ENCODE results near the gene LRRC17. TPM values are rescaled to one million over a fixed set of nuclear protein-coding genes. Genes with fewer than 3 reads are reported as not detected.
"Not testable (repeated sequence)": the region's sequence is repeated elsewhere in the genome, so short reads cannot be mapped to it uniquely, and the experiment has no call there.

Gene LRRC17
- total and polyA plus RNA-seq, 2 of the 4 experiments (the other 2 are of a cell fraction): 250 to 280 TPM

DNA sequence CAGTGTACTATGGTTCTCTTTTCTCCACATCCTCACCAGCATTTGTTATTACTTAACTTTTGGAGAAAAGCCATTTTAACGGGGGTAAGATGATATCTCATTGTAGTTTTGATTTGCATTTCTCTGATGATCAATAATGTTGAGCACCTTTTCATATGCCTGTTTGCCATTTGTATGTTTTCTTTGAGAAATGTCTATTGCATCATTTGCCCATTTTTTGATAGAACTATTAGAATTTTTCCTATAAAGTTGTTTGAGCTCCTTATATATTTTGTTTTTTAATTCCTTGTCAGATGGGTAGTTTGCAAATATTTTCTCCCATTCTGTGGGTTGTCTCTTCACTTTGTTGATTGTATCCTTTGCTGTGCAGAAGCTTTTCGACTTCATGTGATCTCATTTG, 10.7 kb upstream of the LRRC17 start:
- POLR2A ChIA-PET (ENCODE audit: unreplicated experiment); in situ Hi-C loops (cut with MboI; ENCODE audit: low sequenced_read_pairs): not testable (repeated sequence)

DNA sequence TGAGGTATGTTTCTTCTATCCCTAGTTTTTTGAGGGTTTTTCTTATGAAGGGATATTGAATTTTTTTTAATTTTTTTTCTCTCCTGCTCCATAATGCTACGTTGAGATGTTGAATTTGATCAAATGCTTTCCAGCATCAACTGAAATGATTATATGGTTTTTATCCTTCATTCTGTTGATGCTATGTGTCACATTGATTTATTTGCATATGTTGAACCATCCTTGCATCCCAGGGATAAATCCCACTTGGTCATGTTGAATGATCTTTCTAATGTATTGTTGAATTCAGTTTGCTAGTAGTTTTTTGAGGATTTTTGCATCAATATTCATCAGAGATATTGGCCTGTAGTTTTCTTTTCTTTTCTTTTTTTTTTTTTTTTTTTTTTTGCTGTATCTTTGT, 9.2 kb upstream of the LRRC17 start:
- H2AFZ ChIP-seq (replicated peaks; ENCODE audit: low read length, poor library complexity); BruUV-seq (replicated peaks); H3K4me2 ChIP-seq (ENCODE audit: low read depth, low read length); H3K79me1 ChIP-seq (ENCODE audit: low read depth in 1 of 2, low read length in 2 of 2); H3K36me3 ChIP-seq (ENCODE audit: control insufficient read depth, insufficient read depth, low read length); H2AK9ac ChIP-seq (replicated peaks; ENCODE audit: low read depth, low read length, poor library complexity); H4K5ac ChIP-seq (ENCODE audit: low read depth, low read length); intact Hi-C loops (cut with micrococcal nuclease); H3K23ac ChIP-seq (ENCODE audit: low read depth, low read length); H2BK120ac ChIP-seq (ENCODE audit: low read depth, low read length); H2BK15ac ChIP-seq (ENCODE audit: low read depth, low read length); H3K4me3 ChIP-seq (ENCODE audit: insufficient read depth, low read depth, low read length); in situ Hi-C loops (cut with MboI; ENCODE audit: low sequenced_read_pairs); H3K14ac ChIP-seq (replicated peaks; ENCODE audit: low read depth, low read length); H2BK5ac ChIP-seq (ENCODE audit: low read depth, low read length, poor library complexity, severe bottlenecking); ATAC-seq (ENCODE audit: low read depth); H2BK20ac ChIP-seq (ENCODE audit: low read depth, low read length); H3K4ac ChIP-seq (ENCODE audit: low read depth, low read length); H4K20me1 ChIP-seq (ENCODE audit: insufficient read depth, low read length); H3K27ac ChIP-seq (ENCODE audit: insufficient read depth, low read length); H4K8ac ChIP-seq (ENCODE audit: low read depth in 2 of 2, low read length in 2 of 2); H3K9me3 ChIP-seq (ENCODE audit: control insufficient read depth, insufficient read depth, low read length); H3K56ac ChIP-seq (ENCODE audit: extremely low read depth, insufficient read depth, low read length); H4K91ac ChIP-seq (ENCODE audit: insufficient read depth, low read depth, low read length); H2AK5ac ChIP-seq (ENCODE audit: low read depth, low read length); POLR2A ChIA-PET (ENCODE audit: unreplicated experiment); H3K9ac ChIP-seq (ENCODE audit: low read depth, low read length); dilution Hi-C loops (cut with HindIII; ENCODE audit: low sequenced_read_pairs, unreplicated experiment); H3K18ac ChIP-seq (ENCODE audit: low read depth, low read length); H3K4me1 ChIP-seq (ENCODE audit: control insufficient read depth, insufficient read depth, low read length); H3K9me1 ChIP-seq (ENCODE audit: insufficient read depth, low read length); DNase-seq; H3K27me3 ChIP-seq (ENCODE audit: control insufficient read depth, insufficient read depth, low read length): not testable (repeated sequence)
- CTCF ChIA-PET: interaction anchor here (0.6 kb wide), 1 partner anchor 737 kb away, joined by 4 read pairs; no protein-coding TSS in a partner anchor
- no CpG with 5 or more reads among the region's 1 CpG for WGBS, 2 experiments (ENCODE audit: extremely low coverage in 2 of 2, insufficient read length in 1 of 2)

More for the DNA sequence above, 10.7 kb upstream of the LRRC17 start:
- H3K4me1 ChIP-seq (ENCODE audit: control insufficient read depth, insufficient read depth, low read length); ATAC-seq (ENCODE audit: low read depth); DNase-seq; H2AFZ ChIP-seq (replicated peaks; ENCODE audit: low read length, poor library complexity); H2BK15ac ChIP-seq (ENCODE audit: low read depth, low read length); H3K23ac ChIP-seq (ENCODE audit: low read depth, low read length); H4K91ac ChIP-seq (ENCODE audit: insufficient read depth, low read depth, low read length); H3K79me1 ChIP-seq (ENCODE audit: low read depth in 1 of 2, low read length in 2 of 2); H2BK5ac ChIP-seq (ENCODE audit: low read depth, low read length, poor library complexity, severe bottlenecking); BruUV-seq (replicated peaks); H3K9me3 ChIP-seq (ENCODE audit: control insufficient read depth, insufficient read depth, low read length); H3K56ac ChIP-seq (ENCODE audit: extremely low read depth, insufficient read depth, low read length); H3K4me2 ChIP-seq (ENCODE audit: low read depth, low read length); H3K14ac ChIP-seq (replicated peaks; ENCODE audit: low read depth, low read length); CTCF ChIA-PET; H3K18ac ChIP-seq (ENCODE audit: low read depth, low read length); dilution Hi-C loops (cut with HindIII; ENCODE audit: low sequenced_read_pairs, unreplicated experiment); H2BK20ac ChIP-seq (ENCODE audit: low read depth, low read length); H2BK120ac ChIP-seq (ENCODE audit: low read depth, low read length); H4K5ac ChIP-seq (ENCODE audit: low read depth, low read length); H3K27me3 ChIP-seq (ENCODE audit: control insufficient read depth, insufficient read depth, low read length); H3K4me3 ChIP-seq (ENCODE audit: insufficient read depth, low read depth, low read length); H4K20me1 ChIP-seq (ENCODE audit: insufficient read depth, low read length); H3K9ac ChIP-seq (ENCODE audit: low read depth, low read length); H3K27ac ChIP-seq (ENCODE audit: insufficient read depth, low read length); H2AK5ac ChIP-seq (ENCODE audit: low read depth, low read length); H3K4ac ChIP-seq (ENCODE audit: low read depth, low read length); H4K8ac ChIP-seq (ENCODE audit: low read depth in 2 of 2, low read length in 2 of 2); H2AK9ac ChIP-seq (replicated peaks; ENCODE audit: low read depth, low read length, poor library complexity); H3K9me1 ChIP-seq (ENCODE audit: insufficient read depth, low read length); intact Hi-C loops (cut with micrococcal nuclease); H3K36me3 ChIP-seq (ENCODE audit: control insufficient read depth, insufficient read depth, low read length): not testable (repeated sequence)
- WGBS, 2 experiments (ENCODE audit: extremely low coverage in 2 of 2, insufficient read length in 1 of 2): no CpG with 5 or more reads among the region's 2 CpGs

Measured in IMR-90 (cell line).